NCI-H1105 treated with DMSO at 0.1 percent for 48 hours (cell line): ENCODE results near the gene WWOX.
A peak's percentile ranks its signal among the peaks of the same experiment; 100 is the strongest.

ENCODE experiments used
- DNase-seq: peaks from one replicate; lab custom pipeline; 2025; lab: John Stamatoyannopoulos, UW

The WWOX gene

DNA sequence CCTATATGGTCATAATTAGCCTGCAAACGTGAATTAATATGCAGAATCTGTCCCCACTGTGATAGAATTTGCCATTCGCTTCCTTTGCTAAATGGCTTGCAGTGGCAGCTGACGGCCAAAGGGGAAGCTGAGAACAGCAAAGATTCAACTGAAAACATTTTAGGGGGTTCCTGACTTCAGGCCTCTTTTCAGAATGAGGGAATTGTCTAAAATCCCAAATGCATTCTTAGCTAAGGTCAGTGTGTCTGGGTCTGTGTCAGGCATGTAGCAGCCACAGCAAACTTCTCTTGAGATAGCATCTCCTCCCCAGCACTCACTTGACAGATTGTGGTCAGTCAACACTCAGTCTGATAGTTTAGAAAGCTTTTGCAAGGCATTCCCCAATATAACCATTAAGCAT is 701.1 kb downstream of the WWOX start:
- DNase-seq, result no peak

DNA sequence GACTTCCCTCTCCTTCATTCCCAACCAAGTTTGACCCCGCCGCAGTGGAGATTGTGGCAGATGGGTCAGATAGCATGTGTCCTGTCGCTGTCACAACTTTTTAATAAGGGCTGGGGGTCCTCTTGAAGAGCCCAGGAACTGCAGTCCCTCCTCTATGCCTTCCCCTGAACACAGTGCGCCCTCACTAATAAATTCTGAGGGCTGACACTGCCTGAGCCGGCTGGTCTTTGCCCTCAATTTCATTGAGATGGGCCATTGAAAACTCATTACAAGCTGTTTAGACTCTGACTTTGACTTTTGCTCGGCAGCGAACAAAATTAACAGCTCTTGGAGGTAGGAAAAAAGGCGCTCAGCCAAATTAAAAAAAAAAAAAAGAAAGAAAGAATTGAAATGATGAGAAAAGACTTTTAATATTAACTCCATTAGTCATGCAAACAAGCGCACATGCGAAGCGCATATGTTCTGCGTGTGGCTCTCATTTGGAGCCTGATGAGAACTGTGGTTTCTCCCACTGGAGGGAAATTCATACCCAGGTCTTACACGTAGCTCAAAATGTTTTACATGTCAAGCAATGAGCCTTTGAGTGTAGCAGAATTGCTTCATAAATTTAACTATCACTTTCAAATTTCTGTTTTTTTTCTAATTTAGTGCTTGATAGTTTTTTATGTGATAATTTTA is 704.7 kb downstream of the WWOX start:
- DNase-seq, result no peak

DNA sequence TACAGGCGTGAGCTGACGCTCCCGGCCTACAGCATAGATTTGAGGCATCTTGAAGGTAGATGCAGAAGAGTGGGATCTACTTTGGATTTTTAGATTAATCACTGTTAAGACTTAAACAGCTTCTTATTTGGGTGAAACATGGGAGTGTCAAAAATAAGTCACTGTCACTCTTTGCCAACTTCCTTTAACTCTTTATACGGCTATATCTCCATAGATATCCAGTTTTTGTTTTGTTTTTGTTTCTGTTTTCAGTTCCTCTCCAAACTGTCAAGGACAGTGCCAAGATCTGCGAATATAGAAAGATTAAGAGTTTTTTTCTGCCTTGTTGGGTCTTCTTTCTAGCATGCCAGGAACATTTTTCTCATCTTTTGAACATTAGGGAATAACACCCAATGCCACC is 706.1 kb downstream of the WWOX start:
- DNase-seq, result no peak

DNA sequence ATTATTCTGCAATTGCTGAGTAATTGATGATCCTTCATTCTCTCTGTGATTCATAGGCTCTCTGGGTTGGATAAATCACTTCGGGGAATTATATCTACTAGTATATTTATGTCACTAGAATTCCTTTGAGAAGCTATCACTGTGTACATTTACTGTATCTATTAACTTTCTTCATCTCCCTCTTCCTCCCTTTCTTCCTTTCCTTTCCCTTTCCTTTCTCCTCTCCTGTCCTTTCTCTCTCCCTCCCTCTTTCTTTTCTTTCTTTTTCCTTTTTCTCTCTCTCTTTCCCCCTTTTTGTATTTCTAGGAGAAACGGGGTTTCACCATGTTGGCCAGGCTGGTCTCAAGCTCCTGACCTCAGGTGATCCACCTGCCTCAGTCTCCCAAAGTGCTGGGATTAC is 711.8 kb downstream of the WWOX start:
- DNase-seq, result no peak

DNA sequence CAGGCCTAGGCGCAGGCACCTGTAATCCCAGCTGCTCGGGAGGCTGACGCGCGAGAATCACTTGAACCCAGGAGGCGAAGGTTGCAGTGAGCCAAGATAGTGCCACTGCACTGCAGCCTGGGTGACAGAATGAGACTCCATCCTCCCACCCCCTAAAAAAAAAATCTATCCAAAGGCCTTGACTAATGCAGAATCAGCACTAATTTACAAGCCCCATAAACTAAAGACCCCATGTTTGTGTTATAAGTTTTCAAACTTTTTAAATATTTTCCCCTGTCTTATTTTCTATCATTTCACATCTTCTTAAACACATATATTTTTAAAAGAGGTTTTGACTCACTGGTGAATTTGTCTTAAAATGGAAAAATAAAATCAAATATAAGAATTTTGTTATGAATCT is 713.1 kb downstream of the WWOX start:
- no peak for DNase-seq

DNA sequence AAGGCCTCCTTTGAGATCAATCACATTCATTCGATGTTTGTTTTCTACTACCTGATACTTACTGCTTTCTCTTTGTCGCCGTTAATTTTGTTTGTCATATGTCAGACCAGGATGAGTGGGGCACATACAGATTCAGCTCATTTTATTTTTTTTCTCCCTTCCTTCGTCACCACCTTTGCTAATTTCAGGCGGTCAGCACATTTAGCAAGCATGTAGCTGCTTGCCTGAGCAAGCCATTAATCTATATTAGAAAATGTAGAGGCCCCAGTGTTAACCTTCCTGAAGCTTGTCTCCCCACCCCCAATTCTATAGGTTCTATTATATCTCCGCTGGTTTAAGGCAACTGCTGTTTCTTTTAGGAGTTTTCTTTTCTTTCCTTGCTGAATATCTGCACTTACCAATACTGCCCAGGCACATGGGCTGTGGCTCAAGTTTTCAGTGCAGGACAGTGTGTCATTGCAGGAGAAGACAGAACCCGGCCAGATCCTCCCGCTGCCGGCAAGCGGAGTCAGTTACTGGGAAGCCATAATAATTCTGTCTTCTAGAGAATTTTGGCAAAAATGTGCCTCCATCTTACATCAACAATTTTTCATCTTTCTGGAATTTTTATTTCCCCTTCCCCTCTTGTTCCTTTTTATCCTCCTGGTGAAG is 714.3 kb downstream of the WWOX start:
- peak; percentile 70 for DNase-seq

DNA sequence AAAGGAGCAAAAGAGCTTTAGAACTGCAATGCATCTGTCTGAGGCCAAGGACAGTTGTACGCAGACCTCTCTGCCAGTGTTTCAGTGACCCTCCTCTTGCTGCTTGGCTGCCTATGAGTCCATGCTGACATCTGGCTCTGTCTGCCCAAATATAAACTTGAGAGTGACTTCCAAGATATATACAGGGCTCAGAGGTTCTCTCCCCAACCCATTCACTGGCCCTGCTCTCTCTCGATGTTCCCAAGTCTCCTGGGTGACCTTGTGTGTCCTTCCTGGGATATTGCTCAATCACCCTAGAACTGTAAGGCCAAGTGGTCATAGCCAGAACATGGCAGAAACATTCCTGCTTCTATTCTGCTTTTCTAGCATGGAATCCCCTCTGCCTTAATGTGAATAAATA is 716.3 kb downstream of the WWOX start:
- DNase-seq, result no peak

DNA sequence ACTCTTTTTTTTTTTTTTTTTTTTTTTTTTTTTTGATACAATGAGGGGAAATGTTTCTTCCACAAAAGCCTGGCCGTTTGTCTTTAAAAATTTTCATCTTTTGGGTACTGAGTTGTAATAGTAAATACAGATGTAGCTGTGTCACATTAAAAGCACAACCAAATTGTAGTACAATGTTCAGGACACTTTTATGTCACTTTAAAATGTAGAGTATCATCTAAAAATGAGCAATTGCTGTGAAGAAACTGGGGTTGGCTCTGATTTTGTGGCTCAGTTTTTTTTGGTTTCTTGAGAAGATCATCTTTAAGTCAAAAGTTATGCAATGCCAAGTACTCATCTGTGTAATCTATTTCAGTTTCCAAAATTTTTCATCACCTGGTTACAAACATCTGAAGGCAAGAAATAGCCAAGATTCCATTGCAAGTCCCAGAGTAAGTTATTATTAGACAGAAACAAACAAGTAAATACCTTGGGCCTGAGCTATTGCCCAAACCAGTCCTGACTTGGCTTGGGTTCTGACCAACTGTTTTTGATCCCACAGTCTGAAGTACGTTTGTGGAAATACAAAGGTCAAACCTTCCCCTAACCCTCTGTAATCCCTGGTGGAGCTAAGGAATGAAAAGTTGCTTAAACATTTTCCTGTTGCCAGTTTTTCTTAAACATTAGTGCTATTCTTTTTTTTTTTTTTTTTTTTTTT is 717.2 kb downstream of the WWOX start:
- no peak for DNase-seq

DNA sequence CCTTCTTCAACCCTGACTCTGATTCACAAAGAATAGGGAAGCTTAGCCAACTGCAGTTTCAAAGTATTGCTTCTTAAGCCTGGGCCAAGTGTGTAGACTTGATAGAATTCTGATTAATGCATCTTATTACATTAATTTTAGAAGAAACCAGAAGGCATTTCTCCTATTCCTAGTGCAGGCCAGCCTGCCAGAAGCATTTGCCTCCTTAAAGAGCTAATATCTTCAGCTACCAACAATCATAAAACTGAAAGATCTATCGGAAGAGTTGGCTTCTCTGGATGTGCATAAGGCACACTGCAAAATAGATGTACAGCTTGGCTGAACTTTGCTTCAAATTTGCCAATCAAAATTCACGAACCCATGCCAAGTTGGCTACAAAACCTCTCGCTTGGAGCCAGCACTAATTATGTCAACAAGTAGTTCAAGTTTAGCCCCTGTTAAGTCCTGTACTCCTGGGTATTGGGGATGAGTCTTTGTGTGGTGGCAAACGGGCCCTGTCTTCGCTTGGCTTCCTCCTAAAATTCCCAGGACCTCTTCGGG is 717.8 kb downstream of the WWOX start:
- DNase-seq, result peak; percentile 48

DNA sequence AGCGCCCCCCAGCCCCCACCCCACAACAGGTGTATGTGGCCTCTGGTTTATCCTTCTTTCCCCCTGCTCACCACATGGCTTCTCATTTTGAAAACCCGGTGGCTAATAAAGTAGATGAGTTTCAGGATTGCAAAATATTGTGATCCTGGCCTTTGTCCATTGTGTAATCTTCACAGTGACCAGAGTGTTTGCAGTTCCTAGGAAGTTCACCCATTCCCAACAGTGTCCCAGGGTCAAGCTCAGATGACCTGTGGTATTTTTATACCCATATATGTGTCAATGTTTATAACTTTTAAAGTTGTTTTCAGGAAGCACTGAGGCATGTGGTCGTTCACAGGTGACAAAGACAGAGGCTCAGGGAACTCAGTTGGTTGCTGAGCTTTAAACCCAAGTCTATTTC is 721.9 kb downstream of the WWOX start:
- no peak for DNase-seq

DNA sequence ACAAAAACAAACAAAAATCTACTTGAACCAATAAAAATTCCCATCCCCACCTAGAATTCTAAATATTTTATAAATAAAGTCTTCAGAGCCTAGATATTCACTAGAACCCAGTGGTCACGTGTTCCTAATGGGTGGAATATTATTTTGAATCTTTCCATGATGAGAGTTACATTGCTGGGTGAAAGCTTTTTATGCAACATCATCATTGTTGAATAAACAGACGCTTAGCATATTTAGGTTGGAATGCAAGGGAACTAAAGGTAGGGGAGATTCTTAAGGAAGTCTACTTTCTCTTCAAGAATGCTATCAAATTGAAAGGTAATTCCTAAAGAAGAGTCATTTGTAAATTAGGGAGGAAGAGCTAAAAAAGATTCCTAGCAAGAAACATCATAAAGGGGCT is 723.1 kb downstream of the WWOX start:
- DNase-seq, result no peak

DNA sequence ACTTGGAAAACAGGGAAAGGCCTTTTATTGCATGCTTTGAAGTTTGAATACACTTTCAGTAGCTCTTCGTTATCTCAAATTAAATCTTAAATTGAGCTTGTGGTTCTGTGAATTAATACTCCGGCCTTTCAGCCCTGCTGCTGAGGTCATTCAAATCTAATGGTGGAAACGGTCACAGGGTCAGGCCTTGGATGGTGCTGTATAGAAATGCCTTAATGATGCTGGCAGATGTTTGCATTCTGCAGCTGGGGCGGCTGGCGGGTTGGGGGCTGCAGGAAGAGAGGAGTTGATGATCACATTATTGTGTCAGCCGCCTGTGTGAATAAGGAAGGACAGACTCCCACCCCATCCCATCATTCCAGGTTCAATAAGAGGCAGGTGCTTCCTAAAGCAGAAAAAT is 723.6 kb downstream of the WWOX start:
- no peak for DNase-seq

DNA sequence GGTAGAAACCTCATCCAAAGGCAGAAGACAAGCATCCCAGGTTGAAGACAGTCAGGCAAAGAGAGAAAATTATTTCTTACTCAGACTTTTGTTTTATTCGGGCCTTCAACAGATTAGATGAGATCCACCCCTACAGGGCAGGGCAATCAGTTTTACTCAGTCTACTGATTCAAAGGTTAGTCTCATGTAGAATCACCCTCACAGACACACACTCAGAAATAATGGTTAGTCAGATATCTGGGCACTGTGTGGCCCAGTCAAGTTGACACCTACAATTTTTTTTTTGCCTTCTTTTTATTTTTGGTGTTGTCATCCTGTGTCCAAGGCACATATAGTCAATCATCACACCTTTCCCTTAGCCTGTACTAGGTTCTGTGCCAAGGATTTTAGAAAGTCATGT is 729.8 kb downstream of the WWOX start:
- no peak for DNase-seq

DNA sequence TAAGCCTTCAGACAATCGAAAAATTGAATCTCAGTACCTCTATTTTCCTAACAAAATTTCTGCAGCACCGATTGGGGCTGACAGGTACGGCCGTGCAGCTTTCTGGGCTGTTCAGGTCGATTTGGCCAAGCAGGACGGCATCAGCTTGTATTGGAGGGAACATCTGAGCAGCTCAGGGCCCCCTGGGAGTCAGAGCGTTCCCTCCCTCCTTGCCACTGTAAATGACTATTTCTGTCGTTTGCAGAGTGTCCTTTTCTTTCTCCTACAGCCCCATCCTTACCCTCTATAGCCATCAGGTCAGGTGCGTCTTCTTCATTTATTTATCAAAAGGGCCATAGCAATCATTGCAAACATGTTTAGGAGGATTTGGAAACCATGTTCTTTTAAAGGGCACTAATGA is 731.1 kb downstream of the WWOX start:
- no peak for DNase-seq

DNA sequence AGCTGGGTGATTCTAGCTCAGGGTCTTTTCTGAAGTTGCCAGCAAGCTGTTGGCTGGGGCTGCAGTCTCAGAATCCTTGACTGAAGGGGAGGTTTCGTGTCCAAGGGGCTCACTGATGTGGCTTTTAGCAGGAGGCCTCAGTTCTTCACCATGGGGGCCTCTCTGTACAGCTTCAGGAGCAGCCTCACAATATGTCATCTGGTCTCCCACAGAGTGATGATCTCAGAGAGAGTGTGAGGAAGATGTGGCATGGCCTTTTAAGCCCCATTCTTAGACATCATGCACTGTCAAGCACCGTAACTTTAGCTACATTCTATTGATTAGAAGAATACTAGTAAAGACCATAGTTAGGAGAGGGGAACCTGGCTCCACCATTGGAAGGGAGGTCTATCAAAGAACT is 732.6 kb downstream of the WWOX start:
- DNase-seq, result no peak

DNA sequence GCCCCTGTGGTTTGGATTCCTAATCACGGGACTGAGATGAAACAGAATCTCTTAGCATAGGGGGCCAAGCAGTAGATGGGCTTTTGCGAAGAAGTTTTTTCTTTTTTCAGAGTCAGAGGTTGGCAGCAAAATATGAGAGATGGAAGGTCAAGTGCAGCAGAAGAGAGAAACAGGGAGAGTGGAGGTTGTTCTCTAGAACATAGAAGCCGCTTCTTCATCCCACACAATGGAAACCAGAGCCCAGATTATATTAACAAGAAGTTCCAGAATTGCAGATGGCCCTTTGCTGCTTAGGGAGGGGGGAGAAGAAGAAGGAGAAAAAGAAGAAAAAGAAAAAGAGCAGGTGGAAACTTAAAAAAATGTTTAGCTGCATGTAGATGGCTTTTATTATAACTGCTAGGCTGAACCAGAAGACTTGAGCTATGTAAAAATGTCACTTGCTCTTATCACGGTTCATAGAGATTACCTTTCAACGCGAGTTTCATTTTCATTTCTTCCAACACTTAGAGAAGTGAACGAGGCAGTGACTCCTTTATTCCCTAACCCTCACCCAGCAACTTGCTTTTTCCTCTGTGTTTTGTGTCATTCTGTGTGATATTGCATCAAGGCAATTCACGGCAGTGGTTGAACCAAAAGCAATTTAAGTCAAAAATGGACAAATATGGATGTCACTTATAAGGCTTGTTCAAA is 737.5 kb downstream of the WWOX start:
- DNase-seq, result no peak

DNA sequence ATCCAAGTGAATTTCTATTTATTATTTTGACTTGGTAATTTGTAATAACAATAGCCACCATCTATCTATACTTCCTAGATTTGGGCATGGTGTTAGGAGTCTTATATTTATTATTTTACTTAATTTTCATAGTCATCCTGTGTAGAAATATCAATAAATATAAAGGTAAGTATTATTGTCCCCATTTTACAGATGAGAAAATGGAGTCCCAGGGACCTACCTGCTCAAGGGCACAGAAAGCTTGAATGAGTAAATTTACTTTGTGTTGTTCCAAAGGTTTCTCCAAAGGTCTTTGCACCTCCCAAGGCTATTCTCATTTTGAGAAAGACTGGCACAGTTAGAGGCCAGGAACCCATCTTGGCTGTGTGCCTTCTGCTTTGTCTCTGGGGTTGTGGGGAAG is 738.3 kb downstream of the WWOX start:
- DNase-seq, result no peak

DNA sequence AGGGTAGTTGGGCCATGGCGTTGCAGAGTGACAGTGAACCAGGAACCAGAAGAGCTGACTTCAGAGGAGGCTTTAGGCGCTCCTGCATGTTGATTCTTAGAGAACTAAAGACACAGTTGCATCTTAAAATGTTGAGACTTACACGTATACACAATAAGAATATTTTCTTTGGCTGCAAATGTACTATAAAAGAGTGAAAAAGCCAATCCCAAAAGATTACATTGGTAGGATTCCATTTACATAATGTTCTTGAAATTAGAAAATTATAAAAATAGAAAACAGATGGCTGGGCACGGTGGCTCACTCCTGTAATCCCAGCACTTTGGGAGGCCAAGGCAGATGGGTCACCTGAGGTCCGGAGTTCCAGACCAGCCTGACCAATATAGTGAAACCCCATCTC is 738.8 kb downstream of the WWOX start:
- DNase-seq, result no peak

DNA sequence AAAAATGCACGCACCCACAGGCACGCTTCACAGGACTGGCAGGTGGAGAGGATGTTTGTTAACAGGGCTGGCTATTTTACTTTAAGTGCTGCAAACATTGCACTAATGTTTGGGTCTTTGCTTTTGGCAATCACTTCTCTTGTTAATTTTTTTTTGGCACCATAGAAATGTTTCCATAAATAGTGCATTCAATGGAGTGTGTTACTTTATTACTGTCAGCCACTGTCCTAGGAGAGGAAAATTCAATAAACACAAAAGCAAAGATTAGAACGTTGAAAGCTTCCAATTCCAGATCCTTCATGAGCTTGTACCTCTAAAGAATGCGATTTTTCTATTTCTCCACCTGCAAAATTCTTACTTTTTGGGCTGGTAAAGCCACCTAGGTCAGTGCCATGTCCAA is 743.5 kb downstream of the WWOX start:
- peak; percentile 69 for DNase-seq

DNA sequence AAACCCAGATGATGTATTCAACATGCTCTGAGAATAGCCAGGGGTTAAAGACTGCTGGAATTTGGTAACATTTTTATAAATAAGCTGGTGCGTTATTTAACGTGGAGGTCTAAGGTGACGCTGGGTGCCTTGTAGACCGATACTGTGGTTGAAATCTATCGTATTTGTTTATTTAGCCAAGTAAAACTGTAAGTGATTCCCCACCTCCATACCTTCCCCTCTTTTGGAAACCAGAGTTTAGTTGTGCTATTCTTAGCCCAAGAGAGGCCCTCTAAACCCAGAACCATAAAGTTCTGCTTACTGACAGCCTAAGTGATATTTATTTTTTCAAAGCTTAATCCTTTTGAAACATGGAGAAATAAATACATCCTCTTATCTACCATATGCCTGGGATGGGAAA is 744.5 kb downstream of the WWOX start:
- peak; percentile 53 for DNase-seq

DNA sequence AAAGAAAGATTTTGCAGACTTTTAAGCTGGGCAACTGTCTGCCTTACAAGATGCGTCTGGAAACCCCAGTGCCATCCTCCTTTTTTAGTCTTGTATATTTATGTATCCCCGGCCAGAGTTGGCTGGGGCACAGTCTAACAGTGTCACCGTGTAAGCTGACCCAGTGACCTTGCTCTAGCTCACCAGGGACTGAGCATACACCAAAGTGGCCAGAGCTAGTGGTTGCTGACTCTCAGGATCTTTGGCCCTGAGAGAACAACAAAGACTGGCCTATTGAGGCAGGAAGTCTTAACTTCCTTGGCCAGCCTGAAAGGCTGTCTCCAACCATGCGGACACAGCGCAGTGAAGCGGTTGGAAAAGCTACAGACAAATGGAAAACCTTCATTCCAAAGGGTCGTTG is 745.2 kb downstream of the WWOX start:
- no peak for DNase-seq

DNA sequence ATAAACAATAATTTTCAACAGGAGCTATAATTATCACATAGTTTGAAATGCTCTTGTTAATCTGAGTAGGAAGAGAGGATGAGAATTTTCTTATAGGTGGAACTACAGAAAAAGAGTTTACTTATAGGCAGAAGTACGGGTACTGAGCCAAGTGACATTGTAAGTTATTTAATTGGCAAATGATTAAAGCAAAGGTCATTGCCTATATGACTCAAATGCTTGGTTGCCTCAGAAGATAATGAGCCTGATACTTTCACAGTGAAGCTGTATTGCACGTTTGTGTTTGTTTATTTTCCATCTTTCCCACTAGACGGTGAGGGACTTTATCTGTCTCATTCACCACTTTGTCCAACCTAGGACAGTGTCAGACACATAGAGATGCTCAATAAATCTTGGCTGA is 751.8 kb downstream of the WWOX start:
- peak; percentile 19 for DNase-seq
